ENCODE measurements around the gene DPP4.

- TF ChIP-seq CTCF (conservative IDR thresholded peaks at IDR 0.05; ENCODE audit: low read length) = no peak
- TF ChIP-seq EZH2phosphoT487 (IDR thresholded peaks at IDR 0.05; ENCODE audit: borderline replicate concordance, low read depth, low read length) = no peak
Observed at GRCh38 chr2:162050513-162050961, 23.5 kb downstream of the DPP4 start.

Data from OCI-LY7 (cell line).